ENCODE data around the gene CNTNAP2.

- TF ChIP-seq EZH2 (IDR thresholded peaks at IDR 0.05; ENCODE audit: insufficient read depth, poor library complexity, severe bottlenecking) (no peak), EZH2phosphoT487 (IDR thresholded peaks at IDR 0.05; ENCODE audit: insufficient read depth, low read depth) (no peak)
Measured at GRCh38 chr7:148153616-148154284, 2037.1 kb downstream of the CNTNAP2 start.

All from GM23248 (cell line).